Measurements from ENCODE around the gene NOL11. TPM values are rescaled to one million over a fixed set of nuclear protein-coding genes. Genes with fewer than 3 reads are reported as not detected.

NOL11 gene
- total and polyA plus RNA-seq, 2 experiments from 2014 or later: 116 to 130 TPM

DNA sequence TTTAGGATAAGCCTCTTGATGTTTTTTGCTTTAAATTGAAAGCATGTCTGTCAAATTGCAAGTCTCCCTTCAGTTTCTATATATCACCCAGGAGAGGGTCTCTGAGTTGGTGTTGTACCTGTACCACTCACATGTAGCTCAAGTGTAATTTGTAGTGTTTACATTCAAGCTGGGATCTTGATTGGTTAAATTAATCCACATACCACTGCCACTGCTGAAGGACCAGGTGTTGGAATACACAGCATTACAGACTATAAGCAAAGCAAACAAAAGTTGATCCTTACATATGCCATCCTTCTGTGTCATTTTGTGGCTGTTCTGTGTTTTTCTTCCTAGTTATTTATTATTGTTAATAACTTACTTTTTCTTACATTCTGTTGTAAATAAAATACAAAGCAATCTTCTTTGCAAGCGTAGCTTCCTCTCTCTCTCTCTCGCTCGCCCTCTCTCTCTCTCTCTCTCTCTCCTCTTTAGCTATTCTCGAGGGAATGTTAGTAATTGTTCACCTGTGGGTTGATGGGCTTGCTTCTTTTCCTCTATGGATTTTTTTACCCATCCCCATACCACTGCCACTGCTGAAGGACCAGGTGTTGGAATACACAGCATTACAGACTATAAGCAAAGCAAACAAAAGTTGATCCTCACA is 20.8 kb upstream of the NOL11 start (continued):
- TF ChIP-seq, protein P1, sequence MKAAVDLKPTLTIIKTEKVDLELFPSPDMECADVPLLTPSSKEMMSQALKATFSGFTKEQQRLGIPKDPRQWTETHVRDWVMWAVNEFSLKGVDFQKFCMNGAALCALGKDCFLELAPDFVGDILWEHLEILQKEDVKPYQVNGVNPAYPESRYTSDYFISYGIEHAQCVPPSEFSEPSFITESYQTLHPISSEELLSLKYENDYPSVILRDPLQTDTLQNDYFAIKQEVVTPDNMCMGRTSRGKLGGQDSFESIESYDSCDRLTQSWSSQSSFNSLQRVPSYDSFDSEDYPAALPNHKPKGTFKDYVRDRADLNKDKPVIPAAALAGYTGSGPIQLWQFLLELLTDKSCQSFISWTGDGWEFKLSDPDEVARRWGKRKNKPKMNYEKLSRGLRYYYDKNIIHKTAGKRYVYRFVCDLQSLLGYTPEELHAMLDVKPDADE (IDR thresholded peaks at IDR 0.05): no peak
- TF ChIP-seq CREB1 (CRISPR knock-in tag; IDR thresholded peaks at IDR 0.05; ENCODE audit: low read depth) (no peak), ZNF114 (CRISPR knock-in tag; IDR thresholded peaks at IDR 0.05) (no peak), ZNF331 (CRISPR knock-in tag; IDR thresholded peaks at IDR 0.05; ENCODE audit: low read depth) (no peak), STAT1 (IDR thresholded peaks at IDR 0.05; ENCODE audit: unreplicated experiment) (no peak)
- TF ChIP-seq, protein P2, sequence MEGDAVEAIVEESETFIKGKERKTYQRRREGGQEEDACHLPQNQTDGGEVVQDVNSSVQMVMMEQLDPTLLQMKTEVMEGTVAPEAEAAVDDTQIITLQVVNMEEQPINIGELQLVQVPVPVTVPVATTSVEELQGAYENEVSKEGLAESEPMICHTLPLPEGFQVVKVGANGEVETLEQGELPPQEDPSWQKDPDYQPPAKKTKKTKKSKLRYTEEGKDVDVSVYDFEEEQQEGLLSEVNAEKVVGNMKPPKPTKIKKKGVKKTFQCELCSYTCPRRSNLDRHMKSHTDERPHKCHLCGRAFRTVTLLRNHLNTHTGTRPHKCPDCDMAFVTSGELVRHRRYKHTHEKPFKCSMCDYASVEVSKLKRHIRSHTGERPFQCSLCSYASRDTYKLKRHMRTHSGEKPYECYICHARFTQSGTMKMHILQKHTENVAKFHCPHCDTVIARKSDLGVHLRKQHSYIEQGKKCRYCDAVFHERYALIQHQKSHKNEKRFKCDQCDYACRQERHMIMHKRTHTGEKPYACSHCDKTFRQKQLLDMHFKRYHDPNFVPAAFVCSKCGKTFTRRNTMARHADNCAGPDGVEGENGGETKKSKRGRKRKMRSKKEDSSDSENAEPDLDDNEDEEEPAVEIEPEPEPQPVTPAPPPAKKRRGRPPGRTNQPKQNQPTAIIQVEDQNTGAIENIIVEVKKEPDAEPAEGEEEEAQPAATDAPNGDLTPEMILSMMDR (conservative IDR thresholded peaks at IDR 0.05; ENCODE audit: low read depth in 2 of 2): no peak

DNA sequence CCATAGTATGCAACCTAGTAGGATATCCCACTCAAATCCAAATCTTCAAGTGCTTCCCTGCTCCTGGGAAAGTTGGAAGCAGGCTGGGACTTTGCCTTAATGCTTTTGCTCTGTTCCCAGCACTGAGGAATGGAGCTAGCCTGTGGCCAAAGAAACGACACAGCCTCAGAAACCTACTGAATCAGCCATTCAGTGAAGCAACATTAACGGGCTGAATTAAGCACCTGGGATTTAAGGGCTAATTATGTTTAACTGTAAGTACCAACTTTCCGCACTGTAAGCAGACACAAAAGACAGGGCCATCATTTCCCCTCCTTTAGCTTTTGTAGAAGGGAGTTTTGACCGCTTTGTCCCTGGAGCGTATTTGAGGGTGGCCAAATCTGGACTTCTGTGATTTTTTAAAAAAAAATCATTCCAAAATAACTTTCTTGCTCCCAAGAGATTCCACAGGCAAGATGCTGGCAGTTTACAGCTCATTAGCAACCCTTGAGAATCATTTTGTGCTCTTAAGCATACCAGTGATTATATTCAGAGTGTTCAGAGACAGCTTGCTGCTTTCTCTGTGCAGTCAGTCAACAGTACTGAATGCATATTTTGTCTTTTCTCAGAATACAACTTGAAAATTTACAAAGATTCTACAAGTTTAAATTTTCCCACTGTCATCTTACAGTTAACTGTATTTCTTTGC is 17.6 kb upstream of the NOL11 start:
- H3K9me3 Mint-ChIP-seq: no peaks in the 10 kb centered on the region; the same call in 2 of the 3 replicates
- no peaks in the 10 kb centered on the region for H3K27me3 ChIP-seq (ENCODE audit: insufficient read depth)
- H3K4me2 ChIP-seq: no peak overlapping the region
- TF ChIP-seq, protein P2 (conservative IDR thresholded peaks at IDR 0.05; ENCODE audit: low read depth in 2 of 2): no peak
- no peak for TF ChIP-seq EZH2phosphoT487 (IDR thresholded peaks at IDR 0.05; ENCODE audit: unreplicated experiment)
- no peak for TF ChIP-seq ZNF114 (CRISPR knock-in tag; IDR thresholded peaks at IDR 0.05)
- TF ChIP-seq STAT1 (IDR thresholded peaks at IDR 0.05; ENCODE audit: unreplicated experiment): no peak
- TF ChIP-seq CREB1 (CRISPR knock-in tag; IDR thresholded peaks at IDR 0.05; ENCODE audit: low read depth): no peak
- no peak for TF ChIP-seq JUNB (IDR thresholded peaks at IDR 0.05; ENCODE audit: unreplicated experiment)
- TF ChIP-seq EZH2 (IDR thresholded peaks at IDR 0.05; ENCODE audit: low read depth, unreplicated experiment): no peak
- no peak for TF ChIP-seq POLR2AphosphoS5 (IDR thresholded peaks at IDR 0.05; ENCODE audit: low read depth)
- no peak for TF ChIP-seq NANOG (IDR thresholded peaks at IDR 0.05; ENCODE audit: borderline replicate concordance)
- H3K27me3 Mint-ChIP-seq (ENCODE audit: insufficient read depth, low read depth, poor library complexity): peaks cover 3% of the 10 kb centered on the region
- H4K20me1 ChIP-seq (replicated peaks; ENCODE audit: insufficient read depth): no peaks in the 10 kb centered on the region
- H3K4me1 ChIP-seq (ENCODE audit: insufficient read depth): peaks cover 16% of the 10 kb centered on the region
- no peak overlapping the region for H3K4me3 ChIP-seq
- peaks cover 11% of the 10 kb centered on the region for H3K4me1 Mint-ChIP-seq
- no peak overlapping the region for H3K4me3 Mint-ChIP-seq
- no peaks in the 10 kb centered on the region for H3K9me2 ChIP-seq (ENCODE audit: insufficient read depth)
- no peaks in the 10 kb centered on the region for H3K79me2 ChIP-seq (replicated peaks; ENCODE audit: insufficient read depth)
- H3K36me3 ChIP-seq (ENCODE audit: insufficient read depth): no peaks in the 10 kb centered on the region
- no peaks in the 10 kb centered on the region; the same call in 2 of the 3 replicates for H3K36me3 Mint-ChIP-seq (ENCODE audit: low read depth)
- ATAC-seq (no peak), DNase-seq (ENCODE audit: low spot score) (no peak)
- no peak overlapping the region for H3K27ac Mint-ChIP-seq
- peaks cover 6% of the 10 kb centered on the region; the same call in 1 of the 2 replicates for H3F3A ChIP-seq (replicated peaks; ENCODE audit: low read depth)
- H3K27ac ChIP-seq (ENCODE audit: low read depth): peak overlapping the region; percentile 41; the same call in 1 of the 2 replicates
- no peak overlapping the region for H2AFZ ChIP-seq

Measured in GM23338 (cell line).